Mononuclear cell (primary cell): ENCODE results near the gene SRSF1. TPM values are rescaled to one million over a fixed set of nuclear protein-coding genes. Genes with fewer than 3 reads are reported as not detected.

Source experiments
- H3K27me3 ChIP-seq: 2 replicates; pipeline ENCODE4 v1.6.0; 2011; ENCODE audit warnings: low read length, control low read depth; ENCODE audit not compliant: insufficient read depth
- H3K4me1 ChIP-seq: 2 replicates; pipeline ENCODE4 v1.5.1; 2011; ENCODE audit warnings: mild to moderate bottlenecking, low read length, control low read depth; ENCODE audit not compliant: insufficient read depth
- H3K4me3 ChIP-seq: 2 replicates; pipeline ENCODE4 v1.5.1; 2011; ENCODE audit warnings: mild to moderate bottlenecking, low read length, moderate library complexity
- H3K9me3 ChIP-seq: 2 replicates; pipeline ENCODE4 v1.5.1; 2011; ENCODE audit warnings: low read depth, mild to moderate bottlenecking, control low read depth, low read length
- total RNA-seq: library from RNA; depleted of rRNA; stranded (reverse); fragments of >200 nt; gene quantifications from one replicate; pipeline ENCODE4 v1.2.3, GENCODE V29; 2012

SRSF1 gene
- total RNA-seq, 1 donor, result 127 TPM

GRCh38 chr17:58002154-58002948 lies 4.7 kb downstream of the SRSF1 start:
- H3K4me1 ChIP-seq, result peaks cover 28% of the 10 kb centered on the region
- no peak overlapping the region for H3K4me3 ChIP-seq
- no peaks in the 10 kb centered on the region for H3K9me3 ChIP-seq
- H3K27me3 ChIP-seq, result no peaks in the 10 kb centered on the region

- Histone ChIP-seq H3K4me3 (no peak overlapping the region), H3K9me3 (no peaks in the 10 kb centered on the region), H3K4me1 (peaks cover 28% of the 10 kb centered on the region), H3K27me3 (no peaks in the 10 kb centered on the region)
Observed at GRCh38 chr17:58001461-58002124, 5.5 kb downstream of the SRSF1 start.

GRCh38 chr17:57999496-58000017 lies 7.5 kb downstream of the SRSF1 start:
- H3K9me3 ChIP-seq, result no peaks in the 10 kb centered on the region
- H3K4me3 ChIP-seq, result no peak overlapping the region
- H3K27me3 ChIP-seq, result no peaks in the 10 kb centered on the region
- H3K4me1 ChIP-seq, result peaks cover 19% of the 10 kb centered on the region

- Histone ChIP-seq H3K27me3 (no peaks in the 10 kb centered on the region), H3K4me1 (peaks cover 21% of the 10 kb centered on the region), H3K4me3 (no peak overlapping the region), H3K9me3 (no peaks in the 10 kb centered on the region)
Observed at GRCh38 chr17:57999010-57999495, 8.0 kb downstream of the SRSF1 start.

GRCh38 chr17:57997085-57997809 lies 9.8 kb downstream of the SRSF1 start:
- Histone ChIP-seq H3K4me1 (peaks cover 28% of the 10 kb centered on the region), H3K4me3 (no peak overlapping the region), H3K27me3 (no peaks in the 10 kb centered on the region), H3K9me3 (no peaks in the 10 kb centered on the region)

- Histone ChIP-seq H3K9me3 (no peaks in the 10 kb centered on the region), H3K4me1 (peaks cover 28% of the 10 kb centered on the region), H3K27me3 (no peaks in the 10 kb centered on the region), H3K4me3 (no peak overlapping the region)
Observed at GRCh38 chr17:57995076-57995956, 11.7 kb downstream of the SRSF1 start.

GRCh38 chr17:57994436-57994835 lies 12.6 kb downstream of the SRSF1 start:
- Histone ChIP-seq H3K9me3 (no peaks in the 10 kb centered on the region), H3K4me3 (no peak overlapping the region), H3K4me1 (peaks cover 28% of the 10 kb centered on the region), H3K27me3 (no peaks in the 10 kb centered on the region)

- Histone ChIP-seq H3K9me3 (no peaks in the 10 kb centered on the region), H3K4me1 (peaks cover 34% of the 10 kb centered on the region), H3K27me3 (no peaks in the 10 kb centered on the region), H3K4me3 (no peak overlapping the region)
Observed at GRCh38 chr17:57993471-57994365, 13.3 kb downstream of the SRSF1 start.

GRCh38 chr17:57991537-57991936 lies 15.5 kb downstream of the SRSF1 start:
- Histone ChIP-seq H3K4me1 (peaks cover 43% of the 10 kb centered on the region), H3K9me3 (no peaks in the 10 kb centered on the region), H3K4me3 (no peak overlapping the region), H3K27me3 (no peaks in the 10 kb centered on the region)

GRCh38 chr17:57990037-57990436 lies 17.0 kb downstream of the SRSF1 start:
- Histone ChIP-seq H3K9me3 (no peaks in the 10 kb centered on the region), H3K4me1 (peaks cover 51% of the 10 kb centered on the region), H3K4me3 (no peak overlapping the region), H3K27me3 (no peaks in the 10 kb centered on the region)

- H3K4me3 ChIP-seq, result peak overlapping the region; percentile 69
- H3K27me3 ChIP-seq, result no peaks in the 10 kb centered on the region
- H3K4me1 ChIP-seq, result peaks cover 54% of the 10 kb centered on the region
- H3K9me3 ChIP-seq, result no peaks in the 10 kb centered on the region
Observed at GRCh38 chr17:57988301-57989250, 18.5 kb downstream of the SRSF1 start.

- Histone ChIP-seq H3K4me3 (peak within 1 kb of the TSS; percentile 69), H3K9me3 (no peaks in the 10 kb centered on the region), H3K4me1 (peaks cover 54% of the 10 kb centered on the region), H3K27me3 (no peaks in the 10 kb centered on the region)
Observed at GRCh38 chr17:57987581-57988300, 19.3 kb downstream of the SRSF1 start, which contains the start of gene VEZF1. Gene VEZF1 (minus strand): TSS chr17:57988254. CDS start chr17:57988111, 143 bp downstream.
